Lower lobe of right lung (tissue), 2 donors: ENCODE results near the gene HLA-G. TPM values are rescaled to one million over a fixed set of nuclear protein-coding genes. Genes with fewer than 3 reads are reported as not detected.
A peak's percentile ranks its signal among the peaks of the same experiment; 100 is the strongest.
"Not testable (repeated sequence)": the region's sequence is repeated elsewhere in the genome, so short reads cannot be mapped to it uniquely, and the experiment has no call there.

Experiments
- ATAC-seq, 2 donors: fragments of 200-7000 bp; cut with Tn5 transposase; one replicate each; pipeline ENCODE4 v1.9.1; 2020 to 2022; ENCODE audit warnings: mild to moderate bottlenecking in 2 of 2, moderate library complexity in 2 of 2
- DNase-seq: peaks from one replicate; pipeline ENCODE4 v3.0.0-alpha.2; 2020
- H3K27ac ChIP-seq: fragments of 200-600 bp; one replicate; pipeline ENCODE4 v1.8.0; 2022
- H3K27me3 ChIP-seq: fragments of 200-600 bp; one replicate; pipeline ENCODE4 v1.8.0; 2022; ENCODE audit warnings: low read depth
- H3K36me3 ChIP-seq: fragments of 200-600 bp; one replicate; pipeline ENCODE4 v1.8.0; 2022; ENCODE audit warnings: mild to moderate bottlenecking
- H3K4me1 ChIP-seq: fragments of 200-600 bp; one replicate; pipeline ENCODE4 v1.8.0; 2022
- H3K4me3 ChIP-seq: fragments of 200-600 bp; one replicate; pipeline ENCODE4 v1.8.0; 2022; ENCODE audit warnings: mild to moderate bottlenecking
- H3K9me3 ChIP-seq: fragments of 200-600 bp; one replicate; pipeline ENCODE4 v1.8.0; 2022
- CTCF ChIP-seq: fragments of 200-600 bp; IDR thresholded peaks from one replicate; pipeline ENCODE4 v1.8.0; 2022; ENCODE audit warnings: antibody characterized with exemption, mild to moderate bottlenecking
- intact Hi-C: fragments of 100-400 bp; cut with DNase I; formaldehyde crosslinking; loops from one replicate; pipeline ENCODE4 v1.11.0; 2022
- long read RNA-seq: library from polyadenylated mRNA; unstranded; transcript quantifications from one replicate; pipeline ENCODE4 v2.0.0, GENCODE V29; 2021
- total RNA-seq: library from RNA; stranded (reverse); fragmentation: NEBNext Ultra II Directional; extraction: Animal tissue kit (Norgen Biotek cat#: 25700); gene quantifications from one replicate; pipeline ENCODE4 v1.2.1, GENCODE V29; 2021
- donor health status: DM: no; HTN: yes; CAD: no; lungs with severe emphysema.

Gene HLA-G
- 1.8 TPM for total RNA-seq
- long read RNA-seq, partial matches to known transcripts, result 0 of 2 reads
- long read RNA-seq, other reads (novel, unspliced or antisense), result 1 of 2 reads

GRCh38 chr6:29827579-29828470 lies at the start of gene HLA-G:
Gene HLA-G (plus strand): TSS chr6:29827825. CDS start chr6:29827845, 20 bp downstream.
- ATAC-seq (peak; percentile 52 to 77), DNase-seq (no peak)
- H3K4me3 ChIP-seq, result peak within 1 kb of the TSS; percentile 42
- H3K9me3 ChIP-seq, result no peaks in the 10 kb centered on the region
- H3K27me3 ChIP-seq, result peaks cover 63% of the 10 kb centered on the region
- H3K27ac ChIP-seq, result no peak within 1 kb of the TSS
- H3K36me3 ChIP-seq, result no peaks in the 10 kb centered on the region
- TF ChIP-seq CTCF, result no peak
- intact Hi-C loops, result no loop called here
- peaks cover 11% of the 10 kb centered on the region for H3K4me1 ChIP-seq

GRCh38 chr6:29780019-29780698 lies 47.5 kb upstream of the HLA-G start:
- ATAC-seq, H3K27me3 ChIP-seq, H3K9me3 ChIP-seq, H3K4me1 ChIP-seq, H3K36me3 ChIP-seq, DNase-seq, intact Hi-C loops, H3K4me3 ChIP-seq, H3K27ac ChIP-seq: not testable (repeated sequence)

GRCh38 chr6:29789176-29789575 lies 38.4 kb upstream of the HLA-G start:
- DNase-seq, result no peak
- no peaks in the 10 kb centered on the region for H3K36me3 ChIP-seq
- H3K27ac ChIP-seq, result no peak overlapping the region
- H3K9me3 ChIP-seq, result no peaks in the 10 kb centered on the region
- intact Hi-C loops, result no loop called here
- TF ChIP-seq CTCF, result no peak
- ATAC-seq, result no peak
- H3K27me3 ChIP-seq, result peaks cover 8% of the 10 kb centered on the region
- no peak overlapping the region for H3K4me3 ChIP-seq
- H3K4me1 ChIP-seq, result peaks cover 20% of the 10 kb centered on the region

DNA sequence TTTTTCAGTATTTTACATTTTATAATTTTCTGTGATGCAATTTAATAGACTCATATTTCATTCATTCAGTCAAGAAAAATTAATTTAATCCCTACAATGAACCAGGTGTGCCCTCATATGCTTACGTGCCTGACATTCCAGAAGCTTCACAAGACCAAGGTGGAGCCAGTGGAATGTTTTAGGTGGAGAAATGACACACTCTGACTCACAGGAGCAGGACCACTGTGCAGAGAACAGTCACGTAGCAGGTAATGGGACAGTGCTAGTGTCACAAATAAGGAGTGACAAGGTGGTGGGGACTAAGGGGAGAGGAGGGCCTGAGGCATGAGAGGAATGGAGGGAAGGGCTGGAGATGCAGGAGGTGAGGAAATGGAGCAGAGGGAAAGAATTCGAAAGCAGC lies 37.0 kb upstream of the HLA-G start:
- TF ChIP-seq CTCF, result no peak

DNA sequence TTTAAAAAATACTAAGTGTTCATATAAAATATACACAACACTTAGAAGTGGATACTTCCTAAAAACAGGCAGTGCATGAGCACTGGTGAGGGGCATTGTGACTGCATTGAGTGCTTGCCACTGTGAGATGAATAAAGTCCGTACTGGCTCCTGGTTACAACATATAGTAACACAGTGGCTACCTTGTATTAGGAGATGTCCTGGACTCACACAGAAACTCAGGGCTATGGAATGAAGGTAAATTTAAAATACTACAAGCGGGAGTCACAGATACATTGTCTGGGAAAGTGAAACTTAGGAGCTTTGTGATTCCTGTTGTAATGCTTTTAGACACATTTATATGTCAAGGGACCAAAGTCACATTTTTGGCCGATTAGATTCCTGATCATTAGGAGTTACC lies 36.5 kb upstream of the HLA-G start:
- peaks cover 20% of the 10 kb centered on the region for H3K4me1 ChIP-seq
- peaks cover 8% of the 10 kb centered on the region for H3K27me3 ChIP-seq
- TF ChIP-seq CTCF, result no peak
- intact Hi-C loops, result no loop called here
- peak overlapping the region; percentile 84 for H3K27ac ChIP-seq
- DNase-seq (no peak), ATAC-seq (no peak)
- peak overlapping the region; percentile 87 for H3K4me3 ChIP-seq
- H3K36me3 ChIP-seq, result no peaks in the 10 kb centered on the region
- H3K9me3 ChIP-seq, result no peaks in the 10 kb centered on the region

More for the DNA sequence above, 37.0 kb upstream of the HLA-G start:
- Histone ChIP-seq H3K4me1 (peaks cover 20% of the 10 kb centered on the region), H3K36me3 (no peaks in the 10 kb centered on the region), H3K27me3 (peaks cover 8% of the 10 kb centered on the region), H3K9me3 (no peaks in the 10 kb centered on the region), H3K4me3 (peak overlapping the region; percentile 87), H3K27ac (no peak overlapping the region)
- DNase-seq (no peak), ATAC-seq (peak; percentile 74 to 81)
- intact Hi-C loops, result no loop called here

- DNase-seq, result no peak
- H3K27me3 ChIP-seq, result peaks cover 8% of the 10 kb centered on the region
Observed at GRCh38 chr6:29791786-29792122, 35.9 kb upstream of the HLA-G start.

More at GRCh38 chr6:29791786-29792122, 35.9 kb upstream of the HLA-G start:
- no peaks in the 10 kb centered on the region for H3K9me3 ChIP-seq
- TF ChIP-seq CTCF, result no peak
- ATAC-seq, result peak; percentile 53 to 74
- peak overlapping the region; percentile 87 for H3K4me3 ChIP-seq
- peaks cover 20% of the 10 kb centered on the region for H3K4me1 ChIP-seq
- H3K27ac ChIP-seq, result peak overlapping the region; percentile 84
- intact Hi-C loops, result no loop called here
- no peaks in the 10 kb centered on the region for H3K36me3 ChIP-seq
